SW480 (cell line): Measurements from ENCODE around the gene OSTC.
"Not testable (repeated sequence)": the region's sequence is repeated elsewhere in the genome, so short reads cannot be mapped to it uniquely, and the experiment has no call there.

Experiments used
- DNase-seq: peaks from one replicate; pipeline ENCODE4 v3.0.0-alpha.2; 2016; ENCODE audit warnings: low spot score

OSTC gene

DNA sequence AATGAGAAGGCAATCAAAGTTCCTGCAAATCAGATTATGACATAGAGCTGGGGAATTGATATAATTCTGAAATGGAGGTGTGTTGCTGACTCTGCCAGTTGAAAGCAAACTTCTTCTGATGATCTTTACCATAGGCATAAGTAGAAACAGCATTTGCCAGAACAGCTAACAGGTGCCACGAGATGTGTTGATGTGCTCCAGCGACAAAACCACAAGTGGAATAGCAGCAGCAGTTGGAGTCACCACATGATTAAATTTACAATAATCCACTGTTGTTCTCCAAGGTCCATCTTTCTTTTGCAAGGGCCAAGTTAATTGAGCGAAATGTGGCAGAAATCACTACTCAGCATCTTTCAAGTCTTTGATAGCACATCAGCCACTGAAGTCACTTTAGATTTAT is 3.7 kb upstream of the OSTC start:
- no peak for DNase-seq

DNA sequence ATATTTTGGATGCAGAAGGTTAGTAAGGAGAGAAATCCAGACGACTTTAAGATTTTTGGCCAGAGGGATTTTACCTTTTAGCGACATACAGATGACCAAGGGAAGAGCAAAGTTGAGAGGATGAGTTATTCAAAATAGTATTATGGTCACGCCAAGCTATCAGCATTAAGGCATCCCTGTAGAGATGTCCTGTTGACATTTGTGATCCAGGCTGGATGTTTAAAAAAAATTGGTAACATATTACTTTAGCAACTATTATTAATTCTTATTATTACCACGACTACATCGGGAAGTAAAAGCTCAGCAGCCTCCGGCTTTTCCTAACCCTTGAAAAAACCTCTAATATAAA is 562 bp upstream of the OSTC start:
- DNase-seq: no peak

DNA sequence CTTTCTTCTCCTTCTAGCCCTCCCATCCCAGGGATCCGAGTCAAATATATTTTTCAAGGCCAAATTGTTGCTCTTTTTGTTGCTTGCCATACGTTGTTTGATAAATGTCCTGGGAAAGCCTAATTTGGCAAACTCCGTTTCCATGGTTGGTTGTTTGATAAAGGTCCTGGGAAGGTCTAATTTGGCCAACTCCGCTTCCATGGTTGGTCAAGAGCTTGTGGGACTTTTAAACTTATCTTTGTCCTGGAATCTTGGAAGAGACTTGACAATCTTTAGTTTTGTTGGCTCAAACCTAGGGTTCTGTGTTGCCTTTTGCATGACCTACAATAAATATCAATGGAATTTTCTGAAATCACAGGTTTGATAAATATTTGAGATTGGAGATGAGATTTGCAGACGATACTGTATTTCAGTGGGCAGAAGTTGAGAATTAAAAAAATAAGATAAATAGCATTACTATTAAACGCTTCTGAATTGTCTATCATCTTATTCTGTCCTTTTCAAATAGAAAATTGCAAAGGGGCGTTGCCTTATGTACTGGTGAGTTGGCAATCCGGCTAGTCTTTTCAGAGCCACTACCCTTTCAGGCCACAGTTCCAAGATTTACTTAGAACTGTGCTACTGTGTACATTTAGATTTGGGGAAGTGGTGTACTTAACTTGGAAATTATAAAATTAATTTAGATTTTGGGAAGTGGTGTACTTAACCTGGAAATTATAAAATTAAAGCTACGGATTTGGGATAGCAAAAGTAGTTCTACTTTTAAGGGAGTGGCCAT is 804 bp downstream of the OSTC start:
- peak; percentile 21 for DNase-seq

DNA sequence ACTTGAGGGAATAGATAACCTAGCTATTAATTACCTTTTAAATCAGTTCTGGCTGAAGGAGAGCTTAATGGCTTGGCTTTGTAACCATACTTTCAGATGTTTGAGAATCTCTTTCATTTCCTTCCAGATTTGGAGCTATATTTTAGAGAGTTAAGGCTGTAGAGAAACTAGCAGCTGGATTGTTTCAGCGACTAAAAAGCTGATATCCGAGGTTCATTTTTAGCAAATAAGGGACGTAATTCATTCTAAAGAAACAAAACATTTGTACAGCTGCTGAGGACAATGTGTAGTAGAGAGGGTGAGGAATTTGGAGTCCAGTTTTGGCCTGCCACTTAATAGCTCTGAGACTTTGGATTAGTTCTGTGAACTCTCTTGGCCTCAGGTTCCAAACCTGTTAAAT is 12.2 kb downstream of the OSTC start:
- no peak for DNase-seq

DNA sequence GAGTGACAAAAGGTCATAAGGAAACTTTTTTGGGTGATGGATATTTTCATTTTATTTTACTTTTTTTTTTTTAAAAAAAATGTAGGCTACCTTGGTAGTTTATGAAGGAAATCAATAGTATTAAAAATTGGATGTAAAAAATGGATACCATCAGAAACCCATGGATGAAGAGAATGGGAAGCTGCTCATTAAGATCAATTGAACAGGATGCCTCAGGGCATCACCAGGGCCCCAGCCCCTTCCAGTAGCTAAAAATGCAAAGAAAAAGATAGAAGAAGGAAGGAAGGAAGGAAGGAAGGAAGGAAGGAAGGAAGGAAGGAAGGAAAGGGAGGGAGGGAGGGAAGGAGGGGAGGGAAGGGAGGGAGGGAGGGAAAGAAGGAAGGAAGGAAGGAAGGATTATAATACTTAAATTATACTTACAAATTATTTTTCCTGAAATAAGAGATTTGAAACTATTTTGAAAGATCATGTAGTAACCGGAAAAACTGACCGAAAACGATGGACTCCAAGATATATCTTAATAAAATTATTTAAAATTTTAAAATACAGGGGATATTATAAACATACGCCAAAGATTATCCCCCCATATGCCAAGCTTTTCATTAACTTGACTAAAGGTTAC is 24.1 kb downstream of the OSTC start:
- no peak for DNase-seq

DNA sequence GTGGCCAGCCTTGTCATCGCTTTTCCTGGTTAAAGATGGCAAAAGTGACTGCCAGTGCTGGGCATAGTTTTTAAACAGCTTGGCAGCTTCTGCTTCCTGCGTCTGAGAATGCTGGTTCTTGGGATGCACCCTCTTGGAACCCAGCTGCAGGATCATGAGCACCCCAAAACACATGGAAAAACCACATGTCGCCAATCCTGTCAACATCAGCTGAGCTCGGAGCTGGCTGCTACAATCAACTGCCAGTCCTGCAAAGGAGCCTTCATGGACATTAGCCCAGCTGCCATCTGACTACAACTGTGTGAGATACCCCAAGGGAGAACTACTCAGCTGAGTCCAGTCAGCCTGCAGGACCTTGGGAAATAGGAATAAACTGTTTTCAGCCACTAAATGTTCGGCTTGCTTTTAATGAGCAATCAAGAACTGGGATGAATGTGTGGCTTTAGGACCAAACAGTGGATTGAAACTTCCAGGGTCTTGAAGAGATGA is 31.0 kb downstream of the OSTC start:
- no peak for DNase-seq

DNA sequence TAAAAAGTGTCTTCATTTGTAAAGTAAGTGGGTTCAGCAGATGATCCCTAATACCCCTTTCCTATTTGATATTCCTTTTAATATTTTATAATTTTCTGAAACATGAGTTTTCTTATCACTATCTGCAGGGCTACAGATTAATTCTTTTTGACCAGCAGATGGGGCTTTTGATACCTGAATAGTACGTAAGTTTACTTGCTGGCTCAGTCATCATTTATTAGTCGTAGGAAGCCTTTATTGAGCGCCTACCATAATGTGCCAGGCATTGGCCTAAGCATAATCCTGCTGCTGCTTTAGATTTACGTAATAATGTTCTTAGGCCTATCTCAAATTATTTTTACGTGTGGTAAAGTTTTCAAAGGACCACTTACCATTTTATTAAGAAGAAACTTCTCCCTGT is 33.1 kb downstream of the OSTC start:
- DNase-seq: peak; percentile 37

DNA sequence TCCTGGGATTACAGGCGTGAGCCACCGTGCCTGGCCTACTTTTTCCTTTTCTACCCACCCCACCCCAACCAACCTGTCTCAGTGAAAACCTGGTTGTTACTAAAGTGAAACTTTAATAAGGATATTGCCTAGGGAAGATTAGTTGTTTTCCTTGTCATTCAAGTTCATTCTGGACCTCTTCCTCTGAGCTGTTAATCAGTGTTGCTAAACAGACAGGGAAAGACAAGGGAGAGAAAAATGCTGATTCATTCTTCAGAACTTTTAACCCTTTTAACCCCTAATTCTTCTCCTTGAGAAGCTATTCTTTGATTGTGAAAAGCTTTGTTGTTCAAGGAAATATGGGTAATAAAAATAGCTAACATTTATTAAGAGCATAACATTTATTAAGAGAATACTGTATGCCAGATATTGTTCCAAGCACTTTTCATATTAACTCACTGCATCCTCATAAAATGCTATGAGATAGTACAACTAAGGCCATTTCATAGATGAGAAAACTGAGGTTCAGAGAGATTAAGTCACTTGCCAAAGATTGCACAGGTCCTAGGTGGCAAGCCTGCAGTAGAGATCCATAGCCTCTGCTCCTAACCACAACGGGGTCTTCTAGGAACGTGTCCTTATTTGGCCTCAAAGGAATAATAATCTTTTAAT is 34.8 kb downstream of the OSTC start:
- DNase-seq: no peak

DNA sequence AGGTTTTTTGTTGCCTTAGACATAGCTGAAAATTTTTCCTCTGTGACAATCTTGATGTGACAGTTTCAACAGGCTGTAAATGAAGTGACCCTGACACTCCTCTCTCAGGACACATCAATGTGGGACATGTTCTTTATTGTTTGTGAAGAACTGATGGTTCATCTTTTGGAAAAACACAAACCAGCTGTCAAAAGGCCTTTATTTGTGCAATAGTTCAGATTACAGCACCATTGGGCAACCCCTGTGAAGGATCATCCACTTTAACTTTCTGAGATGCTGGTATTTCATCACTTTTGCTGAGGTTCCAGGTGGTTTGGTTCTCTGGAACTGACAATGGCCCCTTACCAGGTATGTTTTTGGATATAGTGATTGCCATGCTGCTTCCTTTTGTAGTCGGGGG is 40.3 kb downstream of the OSTC start:
- no peak for DNase-seq

DNA sequence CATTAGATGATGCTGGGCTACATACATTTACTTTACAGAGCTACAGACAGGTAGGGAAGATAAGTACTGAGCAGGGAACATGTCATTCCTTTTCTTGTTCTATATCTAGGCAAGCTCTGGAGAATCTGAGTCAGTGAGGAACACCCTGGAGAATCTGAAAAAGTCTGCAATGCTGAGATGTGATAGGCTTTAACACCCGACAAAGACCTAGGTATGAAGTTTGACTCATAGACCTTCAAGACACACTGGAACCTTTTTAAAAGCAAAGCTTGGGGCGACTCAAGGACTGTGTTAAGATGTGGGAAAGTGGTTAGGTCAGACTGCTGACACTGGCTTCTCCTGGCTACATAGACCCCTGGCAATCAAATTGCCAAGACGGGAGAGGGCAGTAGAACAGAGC is 42.8 kb downstream of the OSTC start:
- DNase-seq: no peak

DNA sequence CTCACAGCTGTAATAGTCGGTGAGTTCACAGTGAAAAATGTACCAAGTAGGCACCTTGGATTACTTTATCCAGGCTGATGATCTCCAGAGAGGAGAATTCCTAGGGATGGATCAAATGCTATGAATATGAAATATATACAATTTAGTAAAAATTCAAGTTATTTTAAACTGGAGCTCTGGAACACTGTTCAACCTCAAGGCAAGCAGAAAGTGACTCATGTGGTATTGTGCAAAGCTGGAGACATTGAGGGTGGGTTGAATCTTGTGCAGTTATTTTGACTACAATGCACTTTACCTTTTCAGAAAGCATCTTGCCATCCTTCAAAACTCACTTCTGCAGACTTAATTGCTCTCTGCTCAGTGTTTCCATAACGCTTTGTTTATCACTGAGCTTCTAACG is 43.4 kb downstream of the OSTC start:
- DNase-seq: no peak

DNA sequence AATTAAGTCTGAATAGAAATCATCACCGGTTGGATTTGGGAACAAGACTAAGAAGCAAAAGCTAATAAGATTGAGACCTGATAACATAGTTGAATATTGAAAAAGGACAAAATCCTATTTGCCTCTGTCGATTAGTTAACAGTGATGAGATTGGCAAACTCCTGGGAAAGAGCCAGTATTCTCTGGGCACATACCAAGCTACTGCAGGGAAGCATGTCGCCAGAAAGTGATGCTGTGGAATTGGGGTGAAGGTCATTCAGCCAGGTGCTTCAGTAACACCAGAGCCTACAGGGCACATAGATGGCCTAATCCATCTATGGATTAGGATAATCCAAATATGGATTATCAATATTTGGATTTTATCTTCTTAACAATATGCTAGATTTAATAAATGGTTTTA is 44.0 kb downstream of the OSTC start:
- DNase-seq: no peak

DNA sequence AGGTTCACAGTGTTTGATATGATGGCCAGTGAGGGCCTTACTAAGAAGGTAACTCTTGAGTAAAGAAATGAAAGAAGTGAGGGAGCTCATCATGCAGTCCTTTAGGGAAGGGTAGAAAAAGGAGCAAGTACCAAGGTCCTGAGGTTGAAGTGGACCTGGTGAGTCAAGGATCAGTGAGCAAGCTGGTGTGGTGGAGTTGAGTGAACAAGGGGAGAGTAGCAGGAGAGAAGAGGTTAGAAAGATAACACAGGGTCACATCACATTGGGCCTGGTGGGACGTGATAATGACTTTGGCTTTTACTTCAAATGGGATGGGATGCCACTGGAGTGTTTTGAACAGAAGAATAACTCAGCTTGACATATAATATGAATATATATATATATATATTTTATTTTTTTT is 44.7 kb downstream of the OSTC start:
- no peak for DNase-seq

DNA sequence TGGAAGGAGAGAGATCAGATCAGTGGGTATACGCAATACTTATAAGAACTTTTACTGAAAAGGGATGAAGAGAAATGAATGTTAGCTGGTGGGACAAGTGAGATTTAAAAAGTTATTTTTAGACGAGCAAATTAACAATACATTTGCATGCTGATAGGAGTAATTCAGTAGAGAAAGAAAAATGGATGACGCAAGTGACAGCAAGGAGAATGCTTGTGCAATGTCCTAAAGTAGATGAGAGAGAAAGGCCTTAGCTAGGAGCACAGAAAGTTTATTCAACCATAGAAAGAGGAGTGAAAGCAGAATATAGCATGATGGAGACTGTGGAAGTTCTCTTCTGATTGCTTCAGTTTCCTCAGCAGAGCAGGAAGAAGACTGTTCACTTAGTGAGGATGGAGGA is 45.8 kb downstream of the OSTC start:
- DNase-seq: no peak

DNA sequence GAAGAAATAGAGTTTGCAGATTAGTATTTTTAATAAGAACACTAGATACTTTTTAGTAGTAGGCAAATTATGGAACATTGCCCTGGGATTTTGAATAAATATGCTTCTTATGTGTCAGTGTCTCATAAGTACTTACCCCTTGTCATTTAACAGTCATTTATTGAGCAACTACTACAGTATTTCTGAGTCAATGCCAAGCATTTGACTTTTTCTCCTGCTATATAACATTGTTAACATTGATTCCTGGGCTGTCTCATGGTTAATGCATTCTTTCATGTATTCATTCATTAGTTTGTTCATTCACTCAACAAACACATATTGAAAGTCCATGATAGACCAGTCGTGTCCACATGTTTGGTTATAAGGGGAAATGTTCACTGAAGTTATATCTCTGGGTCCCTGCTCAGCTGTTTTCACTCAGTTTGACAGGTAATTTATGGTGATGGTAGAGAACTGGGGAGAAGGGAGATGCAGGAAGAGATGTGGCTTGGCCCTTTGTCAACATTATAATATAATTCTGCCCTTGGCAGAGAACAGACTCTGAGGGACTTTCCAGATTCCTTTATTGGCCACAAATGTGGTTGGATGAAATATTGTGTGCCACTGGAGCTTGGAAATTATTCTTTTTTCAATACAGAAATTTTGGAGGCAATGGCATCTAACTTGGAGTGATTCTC is 49.8 kb downstream of the OSTC start:
- no peak for DNase-seq

DNA sequence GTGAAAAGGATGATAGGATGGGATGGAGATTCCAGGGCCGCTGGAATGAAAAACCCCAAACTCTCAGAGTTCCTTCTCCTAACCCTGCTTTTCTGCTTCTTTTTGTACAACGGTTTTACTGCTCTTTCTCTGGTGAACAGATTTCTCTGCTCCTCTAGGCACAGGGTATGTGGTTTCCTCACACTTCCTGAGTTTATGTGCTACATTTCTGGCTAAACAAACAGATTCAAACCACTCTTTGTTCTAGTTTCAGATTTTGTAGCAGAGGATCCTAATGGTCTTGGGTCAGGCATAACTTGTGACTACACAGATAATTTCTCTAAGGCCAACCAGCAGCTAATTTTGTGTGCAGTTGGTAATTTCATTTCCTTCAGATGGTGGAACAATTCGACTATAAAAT is 52.6 kb downstream of the OSTC start:
- DNase-seq: no peak

DNA sequence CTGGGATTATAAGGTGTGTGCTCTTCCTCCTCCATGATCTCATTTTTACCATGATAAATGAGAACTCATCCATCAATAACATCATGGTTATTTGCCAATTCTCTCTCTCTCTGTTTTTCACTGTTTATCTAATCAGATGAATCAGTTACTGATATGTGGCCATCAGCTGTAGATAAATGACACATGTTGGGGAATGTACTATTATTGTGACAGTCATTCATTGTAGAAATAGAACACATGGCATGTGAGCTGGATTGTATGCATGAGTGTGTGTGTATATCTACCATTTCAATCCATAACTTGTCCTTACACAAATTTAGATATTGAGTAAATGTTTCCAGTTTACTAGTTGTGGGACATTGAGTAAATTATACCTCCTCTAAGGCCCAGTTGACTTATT is 53.0 kb downstream of the OSTC start:
- DNase-seq: no peak

DNA sequence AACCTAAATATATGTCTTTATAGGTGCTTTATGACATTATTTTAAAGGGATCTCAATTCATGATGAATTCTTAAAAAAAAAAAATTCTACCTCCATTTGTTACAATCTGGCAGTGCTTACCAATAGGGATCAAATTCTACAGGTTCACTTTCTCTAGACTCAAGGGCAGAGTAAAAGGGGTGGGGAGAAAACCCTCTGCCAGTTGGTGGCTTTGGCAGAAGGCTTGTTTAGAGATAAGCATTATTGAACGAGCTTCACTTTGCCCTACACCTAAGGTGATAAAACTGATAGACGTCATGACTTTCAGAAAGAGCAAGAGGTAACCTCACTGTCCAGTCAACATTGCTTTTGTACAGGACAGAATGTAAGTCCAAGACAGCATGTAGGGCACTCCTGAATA is 53.6 kb downstream of the OSTC start:
- DNase-seq: no peak

DNA sequence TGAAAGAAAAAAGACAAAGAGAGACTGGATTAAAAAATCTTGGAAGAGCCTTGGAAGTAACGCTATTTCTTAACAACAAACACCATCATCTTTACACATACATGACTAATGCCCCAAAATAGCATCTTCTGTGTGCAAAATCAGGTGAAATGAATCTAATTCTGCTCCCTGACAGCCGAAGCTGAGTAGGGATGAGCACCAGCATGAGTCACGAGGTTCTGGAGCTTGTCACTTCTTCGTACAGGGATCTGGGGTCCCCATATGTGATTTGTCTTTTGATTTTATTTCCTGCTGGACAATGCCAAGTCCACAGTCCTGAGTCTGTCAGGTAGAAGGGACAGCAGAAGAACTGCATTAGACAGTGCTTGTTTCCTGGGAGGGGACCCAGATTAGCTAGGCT is 55.9 kb downstream of the OSTC start:
- no peak for DNase-seq

DNA sequence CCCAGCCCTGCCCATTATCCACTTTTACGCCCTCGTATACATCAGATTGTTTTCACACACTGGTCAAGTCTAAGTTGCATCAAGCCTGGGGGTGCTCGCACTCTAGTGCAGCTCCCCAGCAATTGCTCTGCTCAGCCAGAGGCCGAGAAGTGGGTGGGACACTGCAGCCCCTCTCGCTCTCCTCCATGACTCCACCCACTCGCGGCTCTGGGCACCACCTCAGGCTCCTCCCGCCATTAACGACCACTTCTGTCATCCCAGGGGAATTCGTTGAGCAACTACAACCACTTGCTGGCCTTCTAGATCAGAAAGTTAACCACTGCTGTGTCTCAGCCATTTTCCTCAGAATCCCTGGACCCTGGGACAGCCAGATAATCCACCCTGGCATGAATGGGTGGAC is 58.8 kb downstream of the OSTC start:
- DNase-seq: no peak

DNA sequence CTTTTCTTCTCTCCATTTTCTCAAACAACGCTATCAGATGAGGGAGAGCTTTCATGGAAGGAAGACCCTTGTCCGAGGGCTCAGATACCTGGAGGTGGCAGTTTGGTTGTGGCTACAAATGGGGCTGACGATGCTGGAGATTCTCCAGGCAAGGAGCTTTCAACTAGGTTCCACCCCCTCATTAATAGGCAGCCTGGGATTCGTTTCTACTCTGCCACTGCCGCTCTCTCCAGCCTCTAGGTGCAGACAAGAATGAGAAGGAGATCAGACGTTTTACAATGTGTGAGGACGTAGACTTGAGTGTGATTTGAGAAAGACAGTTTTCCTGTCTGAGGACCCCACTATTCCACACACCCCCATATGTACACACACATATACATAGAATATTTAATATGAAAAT is 59.3 kb downstream of the OSTC start:
- DNase-seq: no peak

DNA sequence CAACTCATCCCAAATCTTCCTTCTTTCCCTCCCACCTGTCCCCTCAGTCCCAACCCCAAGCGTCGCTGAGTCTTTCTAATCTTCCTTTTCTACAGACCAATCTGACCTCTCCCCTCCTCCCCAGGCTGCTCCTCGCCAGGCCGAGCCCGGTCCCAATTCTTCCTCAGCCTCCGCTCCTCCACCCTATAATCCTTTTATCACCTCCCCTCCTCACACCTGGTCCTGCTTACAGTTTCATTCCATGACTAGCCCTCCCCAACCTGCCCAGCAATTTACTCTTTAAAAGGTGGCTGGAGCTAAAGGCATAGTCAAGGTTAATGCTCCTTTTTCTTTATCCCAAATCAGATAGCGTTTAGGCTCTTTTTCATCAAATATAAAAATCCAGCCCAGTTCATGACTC is 60.2 kb downstream of the OSTC start:
- DNase-seq: not testable (repeated sequence)

DNA sequence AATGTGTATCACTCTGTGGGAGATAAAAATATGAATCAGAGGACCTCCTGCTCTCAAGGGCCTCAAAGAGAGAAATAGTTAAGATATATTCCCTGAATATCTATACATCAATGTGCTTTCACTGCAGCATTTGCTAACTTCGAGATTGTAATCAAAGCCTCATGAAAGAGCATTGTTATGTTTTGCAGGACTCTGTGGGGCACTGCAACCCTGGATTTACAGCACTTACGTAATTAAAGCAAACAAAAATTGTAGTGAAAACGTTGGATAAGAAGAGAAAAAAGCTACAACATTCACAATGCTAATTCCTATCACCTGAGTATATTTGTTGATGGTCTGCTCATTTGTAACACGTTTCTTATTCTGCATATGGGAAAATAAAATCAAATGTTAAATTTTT is 64.5 kb downstream of the OSTC start:
- DNase-seq: no peak
